ENCODE results near the gene CRYL1.

DNA sequence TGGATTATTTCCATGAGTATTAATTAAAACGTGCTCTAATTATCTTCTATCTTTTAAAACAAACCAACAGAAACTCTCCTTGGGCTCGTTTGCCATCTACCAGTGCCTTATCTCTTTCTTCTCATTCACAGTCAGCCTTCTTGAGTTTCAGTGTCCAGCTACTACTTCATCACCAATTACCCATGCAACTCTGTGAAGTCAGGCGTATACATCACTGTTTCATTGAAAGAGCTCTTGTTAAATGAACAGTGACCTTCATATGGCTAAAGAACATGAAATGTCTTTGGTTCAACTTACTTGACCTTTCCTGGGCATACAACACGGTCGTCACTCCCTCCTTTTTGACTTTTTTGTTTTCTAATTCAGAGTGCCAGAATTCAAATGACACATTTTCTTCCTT, 36.1 kb upstream of the CRYL1 start:
- TF ChIP-seq EP300 (IDR thresholded peaks at IDR 0.05; ENCODE audit: borderline replicate concordance): no peak
- TF ChIP-seq ZBTB7A (IDR thresholded peaks at IDR 0.05; ENCODE audit: low read depth): no peak
- no peak for TF ChIP-seq TAF1 (IDR thresholded peaks at IDR 0.05; ENCODE audit: low read depth)
- TF ChIP-seq CREB1 (IDR thresholded peaks at IDR 0.05; ENCODE audit: low read depth): no peak
- no peak for TF ChIP-seq YY1 (IDR thresholded peaks at IDR 0.05; ENCODE audit: low read depth)
- no peak for TF ChIP-seq RAD21 (IDR thresholded peaks at IDR 0.05; ENCODE audit: low read depth)
